ENCODE measurements around the gene PRR9. TPM values are rescaled to one million over a fixed set of nuclear protein-coding genes. Genes with fewer than 3 reads are reported as not detected.
"Not testable (repeated sequence)": the region's sequence is repeated elsewhere in the genome, so short reads cannot be mapped to it uniquely, and the experiment has no call there.

The PRR9 gene
- polyA plus RNA-seq (2013, experiment 1 of 2; ENCODE audit: insufficient read length): not detected
- not detected for polyA plus RNA-seq (2013, experiment 2 of 2; ENCODE audit: insufficient read length)

GRCh38 chr1:153217212-153217611 is at the start of gene PRR9:
TSS of gene PRR9 (plus strand) at chr1:153217584. CDS start at chr1:153218145, 561 bp downstream.
- no peak for DNase-seq

GRCh38 chr1:153168686-153169085 is 48.7 kb upstream of the PRR9 start:
- DNase-seq: no peak

- DNase-seq: no peak
Observed at GRCh38 chr1:153174624-153175023, 42.8 kb upstream of the PRR9 start.

- no peak for DNase-seq
Observed at GRCh38 chr1:153178922-153179321, 38.5 kb upstream of the PRR9 start.

GRCh38 chr1:153180556-153180955 is 36.8 kb upstream of the PRR9 start:
- no peak for DNase-seq

GRCh38 chr1:153188301-153188700 is 29.1 kb upstream of the PRR9 start:
- not testable (repeated sequence) for DNase-seq

- no peak for DNase-seq
Observed at GRCh38 chr1:153190373-153190772, 27.0 kb upstream of the PRR9 start.

- no peak for DNase-seq
Observed at GRCh38 chr1:153192697-153193096, 24.7 kb upstream of the PRR9 start.

- no peak for DNase-seq
Observed at GRCh38 chr1:153194331-153195050, 22.9 kb upstream of the PRR9 start.

GRCh38 chr1:153195216-153195615 is 22.2 kb upstream of the PRR9 start:
- no peak for DNase-seq

GRCh38 chr1:153202006-153202405 is 15.4 kb upstream of the PRR9 start:
- no peak for DNase-seq

GRCh38 chr1:153203130-153203529 is 14.3 kb upstream of the PRR9 start, which contains the start of gene LELP1:
TSS of gene LELP1 (plus strand) at chr1:153203430. CDS start at chr1:153204708, 1,278 bp downstream.
- no peak for DNase-seq

GRCh38 chr1:153206631-153207030 is 10.8 kb upstream of the PRR9 start:
- DNase-seq: no peak

GRCh38 chr1:153210206-153210605 is 7.2 kb upstream of the PRR9 start:
- DNase-seq: no peak

GRCh38 chr1:153212201-153212600 is 5.2 kb upstream of the PRR9 start:
- no peak for DNase-seq

- DNase-seq: no peak
Observed at GRCh38 chr1:153213519-153213918, 3.9 kb upstream of the PRR9 start.

- no peak for DNase-seq
Observed at GRCh38 chr1:153217744-153218416, 496 bp downstream of the PRR9 start.

- no peak for DNase-seq
Observed at GRCh38 chr1:153220606-153221303, 3.4 kb downstream of the PRR9 start.

- DNase-seq: peak; percentile 39
Observed at GRCh38 chr1:153223040-153223891, 5.9 kb downstream of the PRR9 start.

GRCh38 chr1:153227810-153228209 is 10.4 kb downstream of the PRR9 start:
- no peak for DNase-seq

GRCh38 chr1:153228491-153228890 is 11.1 kb downstream of the PRR9 start:
- DNase-seq: no peak

Data from fibroblast of skin of abdomen (primary cell).